Fibroblast of upper back skin (primary cell): ENCODE results near the gene UTP14A.
"Not testable (repeated sequence)": the region's sequence is repeated elsewhere in the genome, so short reads cannot be mapped to it uniquely, and the experiment has no call there.

ENCODE experiments used
- DNase-seq: peaks from one replicate; pipeline ENCODE4 v3.0.0-alpha.2; 2013

UTP14A gene

GRCh38 chrX:129905787-129906580, at the start of gene UTP14A:
UTP14A (plus strand) TSS chrX:129906164; CDS start chrX:129906211, 47 bp downstream.
- DNase-seq: peak; percentile 92

GRCh38 chrX:129859134-129859533, 46.8 kb upstream of the UTP14A start:
- not testable (repeated sequence) for DNase-seq

GRCh38 chrX:129866321-129866720, 39.6 kb upstream of the UTP14A start:
- not testable (repeated sequence) for DNase-seq

GRCh38 chrX:129872524-129872923, 33.4 kb upstream of the UTP14A start:
- no peak for DNase-seq

- peak; percentile 76 for DNase-seq
Observed at GRCh38 chrX:129875669-129876068, 30.3 kb upstream of the UTP14A start.

- DNase-seq: peak; percentile 49
Observed at GRCh38 chrX:129876771-129877305, 29.1 kb upstream of the UTP14A start.

- no peak for DNase-seq
Observed at GRCh38 chrX:129877401-129877800, 28.6 kb upstream of the UTP14A start.

GRCh38 chrX:129900054-129900453, 5.9 kb upstream of the UTP14A start:
- no peak for DNase-seq

GRCh38 chrX:129908636-129909035, 2.7 kb downstream of the UTP14A start:
- no peak for DNase-seq

GRCh38 chrX:129925305-129926092, 19.5 kb downstream of the UTP14A start:
- peak; percentile 67 for DNase-seq

GRCh38 chrX:129930941-129931410, 25.0 kb downstream of the UTP14A start:
- DNase-seq: no peak

GRCh38 chrX:129931411-129932015, 25.5 kb downstream of the UTP14A start:
- peak; percentile 90 for DNase-seq

GRCh38 chrX:129932016-129932820, 26.3 kb downstream of the UTP14A start:
- DNase-seq: peak; percentile 84

- DNase-seq: no peak
Observed at GRCh38 chrX:129932821-129933321, 26.9 kb downstream of the UTP14A start.

GRCh38 chrX:129933700-129934099, 27.7 kb downstream of the UTP14A start:
- no peak for DNase-seq

GRCh38 chrX:129934461-129934860, 28.5 kb downstream of the UTP14A start:
- no peak for DNase-seq

- no peak for DNase-seq
Observed at GRCh38 chrX:129934952-129935351, 29.0 kb downstream of the UTP14A start.

- DNase-seq: no peak
Observed at GRCh38 chrX:129938081-129938480, 32.1 kb downstream of the UTP14A start.

GRCh38 chrX:129939986-129940385, 34.0 kb downstream of the UTP14A start:
- no peak for DNase-seq

- no peak for DNase-seq
Observed at GRCh38 chrX:129940721-129941120, 34.8 kb downstream of the UTP14A start.

- DNase-seq: peak; percentile 14
Observed at GRCh38 chrX:129945131-129945530, 39.2 kb downstream of the UTP14A start.

- DNase-seq: no peak
Observed at GRCh38 chrX:129953334-129953648, 47.3 kb downstream of the UTP14A start.
